MM.1S (cell line): ENCODE measurements around the gene PCYOX1L.

Source experiments
- DNase-seq: peaks from one replicate; pipeline ENCODE4 v3.0.0-alpha.2; 2015
- H2AFZ ChIP-seq: fragments of 300-600 bp; sonication (generic); 2 replicates; pipeline ENCODE4 v1.6.0; 2016; ENCODE audit warnings: antibody characterized with exemption, low read length
- H3F3A ChIP-seq: fragments of 300-600 bp; sonication (generic); 2 replicates; pipeline ENCODE4 v1.6.1; 2016; ENCODE audit warnings: mild to moderate bottlenecking, antibody characterized with exemption, low read length, moderate library complexity, mixed read lengths; ENCODE audit not compliant: insufficient read depth
- H3K27ac ChIP-seq: fragments of 300-600 bp; sonication (generic); 2 replicates; pipeline ENCODE4 v1.5.1; 2016; ENCODE audit warnings: mild to moderate bottlenecking, low read length
- H3K27me3 ChIP-seq: fragments of 300-600 bp; sonication (generic); replicated peaks from 2 replicates; pipeline ENCODE4 v1.6.0; 2016; ENCODE audit warnings: low read length; ENCODE audit not compliant: insufficient read depth
- H3K36me3 ChIP-seq: fragments of 300-600 bp; sonication (generic); replicated peaks from 2 replicates; pipeline ENCODE4 v1.6.1; 2016; ENCODE audit warnings: mild to moderate bottlenecking, low read length, mixed read lengths; ENCODE audit not compliant: insufficient read depth
- H3K4me1 ChIP-seq: fragments of 300-600 bp; sonication (generic); 2 replicates; pipeline ENCODE4 v1.6.1; 2016; ENCODE audit warnings: low read length, mixed read lengths
- H3K4me2 ChIP-seq: fragments of 300-600 bp; sonication (generic); 2 replicates; pipeline ENCODE4 v1.6.0; 2016; ENCODE audit warnings: low read depth, low read length
- H3K4me3 ChIP-seq: fragments of 300-600 bp; sonication (generic); 2 replicates; pipeline ENCODE4 v1.5.1; 2016; ENCODE audit warnings: low read length, mixed read lengths
- H3K79me2 ChIP-seq: fragments of 300-600 bp; sonication (generic); 2 replicates; pipeline ENCODE4 v1.6.1; 2016; ENCODE audit warnings: mixed run types, low read length, mixed read lengths
- H3K9ac ChIP-seq: fragments of 300-600 bp; sonication (generic); 2 replicates; pipeline ENCODE4 v1.6.1; 2016; ENCODE audit warnings: low read length, mixed read lengths
- H3K9me2 ChIP-seq: fragments of 300-600 bp; sonication (generic); replicated peaks from 2 replicates; pipeline ENCODE4 v1.6.1; 2016; ENCODE audit warnings: mild to moderate bottlenecking, low read length, mixed read lengths; ENCODE audit not compliant: insufficient read depth
- H3K9me3 ChIP-seq: fragments of 300-600 bp; sonication (generic); replicated peaks from 2 replicates; pipeline ENCODE4 v1.6.1; 2016; ENCODE audit warnings: mild to moderate bottlenecking, low read length, mixed read lengths; ENCODE audit not compliant: insufficient read depth
- H4K20me1 ChIP-seq: fragments of 300-600 bp; sonication (generic); 2 replicates; pipeline ENCODE4 v1.6.1; 2016; ENCODE audit warnings: mild to moderate bottlenecking, low read length, moderate library complexity, mixed read lengths; ENCODE audit not compliant: insufficient read depth
- CTCF ChIP-seq: fragments of 300-600 bp; sonication (generic); IDR thresholded peaks from 2 replicates; pipeline ENCODE4 v1.5.1; 2016; ENCODE audit warnings: antibody characterized with exemption, low read length, mixed read lengths
- EZH2 ChIP-seq: fragments of 300-600 bp; sonication (generic); optimal IDR thresholded peaks from 2 replicates; pipeline ENCODE3; 2017; ENCODE audit warnings: low read depth, mild to moderate bottlenecking, antibody characterized with exemption, low read length, mixed read lengths
- EZH2phosphoT487 ChIP-seq: fragments of 300-600 bp; sonication (generic); IDR thresholded peaks from 2 replicates; pipeline ENCODE4 v1.6.1; 2018; ENCODE audit warnings: antibody characterized with exemption, low read length

The PCYOX1L gene

DNA sequence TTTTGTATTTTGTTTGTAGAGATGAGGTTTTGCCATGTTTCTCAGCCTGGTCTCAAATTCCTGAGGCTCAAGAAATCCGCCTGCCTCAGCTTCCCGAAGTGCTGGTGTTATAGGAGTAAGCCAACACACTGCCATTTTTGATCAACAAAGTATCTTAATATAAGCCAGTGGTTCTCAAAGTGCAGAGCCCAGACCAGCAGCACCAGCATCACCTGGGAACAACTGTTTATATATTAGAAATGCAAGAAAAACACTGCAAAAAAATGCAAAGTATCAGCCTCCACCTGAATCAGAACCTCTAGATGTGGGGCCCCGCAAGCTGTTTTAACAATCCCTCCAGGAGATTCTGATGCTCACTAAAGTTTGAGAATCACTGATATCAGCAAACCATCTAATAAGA is 15.1 kb downstream of the PCYOX1L start:
- no peak overlapping the region for H3K4me2 ChIP-seq
- no peaks in the 10 kb centered on the region for H3K79me2 ChIP-seq
- no peak overlapping the region for H2AFZ ChIP-seq
- no peaks in the 10 kb centered on the region for H3K9me2 ChIP-seq
- H3K9ac ChIP-seq: no peak overlapping the region
- no peaks in the 10 kb centered on the region for H3K9me3 ChIP-seq
- no peaks in the 10 kb centered on the region for H3K27me3 ChIP-seq
- H3K4me1 ChIP-seq: peaks cover 9% of the 10 kb centered on the region
- H3K27ac ChIP-seq: no peak overlapping the region
- no peaks in the 10 kb centered on the region for H4K20me1 ChIP-seq
- DNase-seq: no peak
- TF ChIP-seq CTCF: no peak
- no peak for TF ChIP-seq EZH2
- TF ChIP-seq EZH2phosphoT487: no peak
- no peaks in the 10 kb centered on the region for H3F3A ChIP-seq
- H3K4me3 ChIP-seq: no peak overlapping the region
- no peaks in the 10 kb centered on the region for H3K36me3 ChIP-seq

- H4K20me1 ChIP-seq: no peaks in the 10 kb centered on the region
- H3F3A ChIP-seq: no peaks in the 10 kb centered on the region
- H3K9ac ChIP-seq: no peak overlapping the region
- H3K4me2 ChIP-seq: no peak overlapping the region
- no peaks in the 10 kb centered on the region for H3K36me3 ChIP-seq
- no peaks in the 10 kb centered on the region for H3K9me2 ChIP-seq
- no peak overlapping the region for H3K4me3 ChIP-seq
- no peak overlapping the region for H2AFZ ChIP-seq
- peaks cover 4% of the 10 kb centered on the region; the same call in 1 of the 2 replicates for H3K4me1 ChIP-seq
- H3K9me3 ChIP-seq: no peaks in the 10 kb centered on the region
- no peak for DNase-seq
- H3K79me2 ChIP-seq: no peaks in the 10 kb centered on the region
- H3K27ac ChIP-seq: no peak overlapping the region
- no peaks in the 10 kb centered on the region for H3K27me3 ChIP-seq
- TF ChIP-seq CTCF (no peak), EZH2 (no peak), EZH2phosphoT487 (no peak)
Observed at GRCh38 chr5:149374303-149374702, 16.5 kb downstream of the PCYOX1L start.

DNA sequence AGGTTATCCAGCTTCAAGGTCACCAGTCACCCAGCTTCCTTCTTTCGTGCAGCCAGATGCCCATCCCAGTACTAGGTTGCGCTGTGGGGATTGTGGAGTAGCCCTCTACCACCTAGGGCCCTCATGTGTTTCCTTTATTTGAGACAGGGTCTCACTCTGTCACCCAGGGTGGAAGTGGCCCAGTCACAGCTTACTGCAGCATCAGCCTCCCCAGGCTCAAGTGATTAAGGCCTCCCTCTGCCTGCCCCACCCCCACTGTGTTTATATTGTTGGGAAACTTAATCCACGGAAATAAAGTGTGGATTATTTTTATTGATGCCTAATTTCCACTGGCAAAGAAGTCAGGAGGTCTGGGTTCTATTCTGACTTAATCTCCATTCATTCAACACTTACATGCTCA is 17.0 kb downstream of the PCYOX1L start:
- Histone ChIP-seq H3K4me1 (no peaks in the 10 kb centered on the region), H2AFZ (no peak overlapping the region), H3K27ac (no peak overlapping the region), H3K9me2 (no peaks in the 10 kb centered on the region), H3K9me3 (no peaks in the 10 kb centered on the region), H3K4me3 (no peak overlapping the region), H3K79me2 (no peaks in the 10 kb centered on the region), H3K4me2 (no peak overlapping the region), H4K20me1 (no peaks in the 10 kb centered on the region), H3K9ac (no peak overlapping the region), H3F3A (no peaks in the 10 kb centered on the region), H3K36me3 (no peaks in the 10 kb centered on the region), H3K27me3 (no peaks in the 10 kb centered on the region)
- no peak for DNase-seq
- no peak for TF ChIP-seq EZH2phosphoT487
- TF ChIP-seq CTCF: no peak
- no peak for TF ChIP-seq EZH2
